ENCODE data around the gene ACLY. TPM values are rescaled to one million over a fixed set of nuclear protein-coding genes. Genes with fewer than 3 reads are reported as not detected.
A peak's percentile ranks its signal among the peaks of the same experiment; 100 is the strongest.

The ACLY gene
- total RNA-seq: 195 and 384 TPM in 2 replicates

- DNase-seq: peak; percentile 97
These were observed at the start of gene ACLY for GRCh38 chr17:41918314-41919164. Gene ACLY (minus strand): TSS chr17:41918951. CDS start chr17:41913873, 5,078 bp downstream.

GRCh38 chr17:41967921-41968578 lies 49.3 kb upstream of the ACLY start:
- no peak for DNase-seq

GRCh38 chr17:41967141-41967920 lies 48.6 kb upstream of the ACLY start:
- no peak for DNase-seq

- DNase-seq: peak; percentile 94
These were observed 47.9 kb upstream of the ACLY start, which contains the start of gene CNP for GRCh38 chr17:41966463-41967140. Gene CNP (plus strand): TSS chr17:41966795. CDS start chr17:41966885, 90 bp downstream.

- DNase-seq: peak; percentile 41
These were observed 47.1 kb upstream of the ACLY start for GRCh38 chr17:41965694-41966462.

GRCh38 chr17:41962768-41963434 lies 44.1 kb upstream of the ACLY start:
- peak; percentile 80 for DNase-seq

GRCh38 chr17:41962111-41962510 lies 43.4 kb upstream of the ACLY start:
- no peak for DNase-seq

GRCh38 chr17:41959336-41960095 lies 40.8 kb upstream of the ACLY start:
- DNase-seq: peak; percentile 74

- DNase-seq: no peak
These were observed 40.2 kb upstream of the ACLY start for GRCh38 chr17:41959030-41959335.

GRCh38 chr17:41957869-41958439 lies 39.2 kb upstream of the ACLY start:
- no peak for DNase-seq

GRCh38 chr17:41957031-41957868 lies 38.5 kb upstream of the ACLY start:
- DNase-seq: peak; percentile 56

- DNase-seq: no peak
These were observed 37.8 kb upstream of the ACLY start for GRCh38 chr17:41956522-41956921.

GRCh38 chr17:41948762-41949460 lies 30.2 kb upstream of the ACLY start:
- no peak for DNase-seq

GRCh38 chr17:41944943-41945342 lies 26.2 kb upstream of the ACLY start:
- DNase-seq: no peak

- DNase-seq: no peak
These were observed 24.7 kb upstream of the ACLY start for GRCh38 chr17:41943492-41943891.

- no peak for DNase-seq
These were observed 24.0 kb upstream of the ACLY start for GRCh38 chr17:41942626-41943373.

- DNase-seq: no peak
These were observed 22.4 kb upstream of the ACLY start for GRCh38 chr17:41941168-41941567.

- DNase-seq: no peak
These were observed 20.9 kb upstream of the ACLY start for GRCh38 chr17:41939693-41940090.

Measured in dermis blood vessel endothelial cell (primary cell).